Right lung (tissue), 5 donors: ENCODE results near the gene HCK. TPM values are rescaled to one million over a fixed set of nuclear protein-coding genes. Genes with fewer than 3 reads are reported as not detected.
"Not testable (repeated sequence)": the region's sequence is repeated elsewhere in the genome, so short reads cannot be mapped to it uniquely, and the experiment has no call there.

Source experiments
- DNase-seq, 2 donors: peaks; one replicate each; pipeline ENCODE4 v3.0.0-alpha.2; 2013
- polyA plus RNA-seq, 5 donors: library from polyadenylated mRNA; unstranded; fragments of 120-200 nt; gene quantifications; one replicate each; pipeline versions ENCODE4 v1.2.1 to v1.2.3, GENCODE V29; 2013; ENCODE audit warnings: inconsistent platforms in 1 of 5, low replicate concordance in 1 of 5; ENCODE audit not compliant: insufficient read length in 5 of 5, insufficient read depth in 1 of 5

Gene HCK
- polyA plus RNA-seq, 5 donors = 3.5 to 5.5 (median 4.2) TPM

- DNase-seq = peak; percentile 26 to 42
Measured at GRCh38 chr20:32091888-32092346, 39.9 kb downstream of the HCK start.

GRCh38 chr20:32098786-32099185, 46.7 kb downstream of the HCK start:
- DNase-seq = no peak

- no peak for DNase-seq
Measured at GRCh38 chr20:32108814-32109391, 56.9 kb downstream of the HCK start.

GRCh38 chr20:32109392-32110172, 57.5 kb downstream of the HCK start, which contains the start of gene TM9SF4:
Gene TM9SF4, plus strand, starts transcription at chr20:32109714. Its CDS starts 27 bp downstream, at chr20:32109741.
- DNase-seq = peak; percentile 95 to 96

GRCh38 chr20:32110173-32110704, 58.2 kb downstream of the HCK start:
- DNase-seq = no peak

- DNase-seq = no peak
Measured at GRCh38 chr20:32110727-32111126, 58.7 kb downstream of the HCK start.

GRCh38 chr20:32111156-32111686, 59.2 kb downstream of the HCK start:
- no peak for DNase-seq

- DNase-seq = no peak
Measured at GRCh38 chr20:32111753-32112152, 59.7 kb downstream of the HCK start.

- no peak for DNase-seq
Measured at GRCh38 chr20:32112841-32113240, 60.8 kb downstream of the HCK start.

- no peak for DNase-seq
Measured at GRCh38 chr20:32113591-32114260, 61.7 kb downstream of the HCK start.

- no peak for DNase-seq
Measured at GRCh38 chr20:32114305-32114960, 62.4 kb downstream of the HCK start.

GRCh38 chr20:32115211-32115767, 63.2 kb downstream of the HCK start:
- no peak for DNase-seq

GRCh38 chr20:32116079-32116521, 64.1 kb downstream of the HCK start:
- no peak for DNase-seq

- DNase-seq = not testable (repeated sequence)
Measured at GRCh38 chr20:32116796-32117195, 64.8 kb downstream of the HCK start.

- not testable (repeated sequence) for DNase-seq
Measured at GRCh38 chr20:32118427-32118826, 66.4 kb downstream of the HCK start.

GRCh38 chr20:32119734-32120133, 67.7 kb downstream of the HCK start:
- DNase-seq = no peak

- DNase-seq = not testable (repeated sequence)
Measured at GRCh38 chr20:32121908-32122307, 69.9 kb downstream of the HCK start.

GRCh38 chr20:32123088-32123487, 71.0 kb downstream of the HCK start:
- DNase-seq = no peak

GRCh38 chr20:32124916-32125454, 72.9 kb downstream of the HCK start:
- no peak for DNase-seq

- DNase-seq = no peak
Measured at GRCh38 chr20:32125506-32125905, 73.5 kb downstream of the HCK start.

- no peak for DNase-seq
Measured at GRCh38 chr20:32126919-32127318, 74.9 kb downstream of the HCK start.
